ES-I3 (cell line): Measurements from ENCODE around the gene MICALL1.

ENCODE experiments used
- H3K36me3 ChIP-seq: 2 replicates; pipeline ENCODE4 v1.6.1; 2013; ENCODE audit warnings: mild to moderate bottlenecking, low read length, control low read depth, moderate library complexity; ENCODE audit not compliant: insufficient read depth
- H3K4me1 ChIP-seq: 2 replicates; pipeline ENCODE4 v1.6.1; 2013; ENCODE audit warnings: mild to moderate bottlenecking, control low read depth, low read length; ENCODE audit not compliant: insufficient read depth
- H3K9ac ChIP-seq: 2 replicates; pipeline ENCODE4 v1.6.1; 2013; ENCODE audit warnings: low read depth, mild to moderate bottlenecking, low read length, moderate library complexity
- H3K9me3 ChIP-seq: 2 replicates; pipeline ENCODE4 v1.6.1; 2013; ENCODE audit warnings: mild to moderate bottlenecking, low read length, moderate library complexity; ENCODE audit not compliant: control insufficient read depth, insufficient read depth

The MICALL1 gene

GRCh38 chr22:37985751-37986281 is 79.7 kb downstream of the MICALL1 start:
- peaks cover 11% of the 10 kb centered on the region; the same call in 1 of the 2 replicates for H3K4me1 ChIP-seq
- no peak overlapping the region for H3K9ac ChIP-seq
- no peaks in the 10 kb centered on the region for H3K36me3 ChIP-seq
- H3K9me3 ChIP-seq = no peaks in the 10 kb centered on the region

GRCh38 chr22:37986371-37986770 is 80.3 kb downstream of the MICALL1 start:
- H3K4me1 ChIP-seq = peaks cover 11% of the 10 kb centered on the region; the same call in 1 of the 2 replicates
- no peaks in the 10 kb centered on the region for H3K9me3 ChIP-seq
- no peaks in the 10 kb centered on the region for H3K36me3 ChIP-seq
- no peak overlapping the region for H3K9ac ChIP-seq

GRCh38 chr22:37989146-37990045 is 83.3 kb downstream of the MICALL1 start:
- no peaks in the 10 kb centered on the region for H3K36me3 ChIP-seq
- H3K9ac ChIP-seq = no peak overlapping the region
- peaks cover 11% of the 10 kb centered on the region; the same call in 1 of the 2 replicates for H3K4me1 ChIP-seq
- no peaks in the 10 kb centered on the region for H3K9me3 ChIP-seq

DNA sequence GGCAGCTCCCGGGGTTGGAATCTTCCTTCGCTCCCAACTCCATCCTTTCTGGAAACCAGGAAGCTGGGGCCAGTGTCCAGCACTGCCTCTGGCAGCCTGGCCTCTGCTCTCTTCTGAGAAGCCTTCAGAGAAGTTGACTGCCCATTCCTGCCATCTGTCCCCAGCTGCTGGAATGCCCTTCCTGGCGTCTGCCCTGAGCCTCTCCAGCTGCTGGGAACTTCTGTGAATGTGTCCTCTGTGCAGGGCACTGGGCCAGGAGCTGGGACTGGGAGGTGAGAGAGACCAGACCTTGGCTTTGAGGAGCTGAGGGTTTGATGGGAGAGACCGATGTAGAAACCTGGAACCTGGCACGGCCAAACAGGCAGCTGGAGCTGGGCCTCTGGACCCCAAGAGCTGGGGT is 84.2 kb downstream of the MICALL1 start:
- H3K36me3 ChIP-seq = no peaks in the 10 kb centered on the region
- H3K4me1 ChIP-seq = peaks cover 5% of the 10 kb centered on the region; the same call in 1 of the 2 replicates
- no peak overlapping the region for H3K9ac ChIP-seq
- no peaks in the 10 kb centered on the region for H3K9me3 ChIP-seq

GRCh38 chr22:37990862-37991261 is 84.8 kb downstream of the MICALL1 start:
- no peaks in the 10 kb centered on the region for H3K36me3 ChIP-seq

GRCh38 chr22:37991731-37992442 is 85.8 kb downstream of the MICALL1 start:
- H3K36me3 ChIP-seq = no peaks in the 10 kb centered on the region
- no peaks in the 10 kb centered on the region for H3K9me3 ChIP-seq
- H3K4me1 ChIP-seq = peaks cover 16% of the 10 kb centered on the region; the same call in 1 of the 2 replicates
- no peak overlapping the region for H3K9ac ChIP-seq

More at GRCh38 chr22:37990862-37991261, 84.8 kb downstream of the MICALL1 start:
- Histone ChIP-seq H3K4me1 (peaks cover 7% of the 10 kb centered on the region; the same call in 1 of the 2 replicates), H3K9me3 (no peaks in the 10 kb centered on the region), H3K9ac (no peak overlapping the region)
